ENCODE results near the gene SNURF.
"Not testable (repeated sequence)": the region's sequence is repeated elsewhere in the genome, so short reads cannot be mapped to it uniquely, and the experiment has no call there.

The SNURF gene

DNA sequence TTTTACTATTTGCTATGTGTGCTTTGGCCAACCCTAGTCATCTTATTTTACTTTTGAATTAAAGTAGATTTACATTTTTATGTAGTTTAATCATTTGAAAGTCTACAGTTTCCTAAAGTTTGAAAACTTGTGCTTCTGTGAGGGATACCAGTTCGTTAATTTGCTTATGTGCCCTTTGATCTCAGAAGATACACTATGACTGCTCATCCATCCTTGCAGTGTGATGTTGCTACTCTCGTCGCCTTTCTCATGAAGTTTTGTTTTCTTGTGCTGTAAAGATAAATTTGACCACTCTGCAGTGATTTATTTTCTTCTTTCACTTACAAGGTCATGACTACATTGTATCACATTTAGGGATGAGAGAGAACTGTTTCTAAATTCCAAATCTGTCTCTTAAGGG is 16.3 kb downstream of the SNURF start:
- DNase-seq (ENCODE audit: low read depth in 2 of 2): no peak

DNA sequence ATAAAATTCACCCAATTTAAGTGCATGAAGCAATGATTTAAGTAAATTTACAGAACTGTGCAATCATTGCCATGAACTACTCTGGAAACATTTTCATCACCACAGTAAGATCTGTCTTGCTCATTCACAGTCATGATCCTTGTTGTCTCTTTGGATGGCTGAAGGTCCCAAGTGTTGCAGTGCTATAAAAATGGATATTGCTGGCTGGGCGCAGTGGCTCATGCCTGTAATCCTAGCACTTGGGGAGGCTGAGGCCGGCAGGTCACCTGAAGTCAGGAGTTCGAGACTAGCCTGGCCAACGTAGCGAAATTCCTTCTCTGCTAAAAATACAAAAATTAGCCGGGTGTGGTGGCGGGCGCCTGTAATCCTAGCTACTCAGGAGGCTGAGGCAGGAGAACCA is 17.0 kb downstream of the SNURF start:
- DNase-seq (ENCODE audit: low read depth in 2 of 2): no peak

DNA sequence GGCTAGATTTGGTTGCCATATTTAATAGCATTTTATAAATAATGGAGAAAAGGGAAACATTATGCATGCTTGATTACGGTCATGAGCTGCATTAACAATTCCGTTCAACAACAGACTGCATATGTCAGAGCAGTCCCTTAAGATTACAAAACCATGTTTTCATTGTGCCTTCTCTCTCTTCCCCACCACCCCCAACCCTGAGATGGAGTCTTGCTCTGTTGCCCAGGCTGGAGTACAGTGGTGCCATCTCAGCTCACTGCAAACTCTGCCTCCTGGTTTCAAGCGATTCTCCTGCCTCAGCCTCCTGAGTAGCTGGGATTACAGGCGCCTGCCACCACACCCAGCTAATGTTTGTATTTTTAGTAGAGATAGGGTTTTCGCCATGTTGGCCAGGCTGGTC is 17.9 kb downstream of the SNURF start:
- DNase-seq (ENCODE audit: low read depth in 2 of 2): not testable (repeated sequence)

DNA sequence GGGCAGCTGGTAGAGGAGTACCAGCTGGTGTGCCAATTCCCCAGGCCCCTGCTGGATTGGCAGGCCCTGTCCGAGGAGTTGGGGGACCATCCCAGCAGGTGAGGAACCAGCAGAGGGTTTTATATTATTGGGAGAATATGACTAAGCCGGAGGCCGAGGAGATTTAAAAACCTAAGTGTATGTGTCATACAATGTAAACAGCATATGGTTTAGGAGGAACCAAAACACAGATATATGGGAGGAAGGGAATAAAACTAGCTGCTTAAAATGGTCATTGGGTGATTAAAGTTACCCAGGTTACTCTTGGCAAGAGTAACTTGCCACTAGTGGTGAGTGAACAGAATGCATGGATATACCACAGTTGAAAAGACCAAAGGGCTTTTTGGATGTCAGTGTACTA is 22.1 kb downstream of the SNURF start:
- DNase-seq (ENCODE audit: low read depth in 2 of 2): no peak

DNA sequence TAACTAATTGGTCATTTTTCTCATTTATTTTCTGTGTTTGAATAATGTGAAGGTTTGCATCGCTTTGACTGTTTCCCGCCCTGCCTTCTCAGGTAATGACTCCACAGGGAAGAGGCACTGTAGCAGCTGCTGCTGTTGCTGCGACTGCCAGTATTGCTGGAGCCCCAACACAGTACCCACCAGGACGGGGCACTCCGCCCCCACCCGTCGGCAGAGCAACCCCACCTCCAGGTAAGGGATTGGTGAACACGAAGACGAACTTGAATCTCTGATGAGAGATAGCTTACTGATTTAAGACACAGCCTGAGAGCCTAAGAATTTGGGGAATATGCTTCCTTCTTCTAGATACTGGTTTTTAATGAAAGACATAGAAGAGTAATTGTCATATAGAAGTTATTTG is 22.9 kb downstream of the SNURF start:
- no peak for DNase-seq (ENCODE audit: low read depth in 2 of 2)

DNA sequence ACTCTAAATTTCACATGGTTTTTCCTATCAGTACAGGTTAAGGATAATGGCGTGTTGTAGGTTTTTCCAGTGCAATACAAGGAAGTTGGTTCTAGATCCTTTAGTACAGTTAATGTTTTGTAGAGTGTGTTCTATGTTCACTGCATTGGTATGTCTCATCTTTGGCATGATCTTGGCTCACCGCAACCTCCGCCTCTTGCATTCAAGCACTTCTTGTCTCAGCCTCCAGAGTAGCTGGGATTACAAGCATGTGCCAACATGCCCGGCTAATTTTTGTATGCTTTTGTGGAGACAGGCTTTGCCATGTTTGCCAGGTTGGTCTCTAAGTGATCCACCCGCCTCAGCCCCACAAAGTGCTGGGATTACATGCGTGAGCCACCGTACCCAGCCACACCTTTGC is 30.4 kb downstream of the SNURF start:
- no peak for DNase-seq (ENCODE audit: low read depth in 2 of 2)

DNA sequence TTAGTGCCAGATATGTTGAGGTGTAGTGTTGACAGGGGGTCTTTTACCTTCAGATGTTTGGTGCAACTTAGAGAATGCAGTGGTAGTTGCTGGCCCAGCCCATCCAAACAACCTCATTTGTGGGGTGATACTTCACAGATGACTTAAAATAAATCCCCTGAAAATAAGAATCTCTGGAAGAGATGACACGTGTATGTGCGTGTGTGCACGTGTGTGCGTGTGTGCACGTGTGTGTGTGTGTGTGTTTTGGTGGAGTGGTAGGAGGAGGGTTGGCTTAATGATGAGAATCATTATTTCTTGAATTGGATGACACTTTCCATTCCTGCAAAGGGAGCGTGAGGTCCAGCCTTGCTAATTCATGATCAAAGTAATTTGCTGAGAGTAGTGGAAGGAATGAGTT is 31.9 kb downstream of the SNURF start:
- DNase-seq (ENCODE audit: low read depth in 2 of 2): no peak

All from activated CD8-positive, alpha-beta memory T cell treated with anti-CD3 and anti-CD28 coated beads for 4 hours (primary cell).